ENCODE data around the gene KRT35.

KRT35 gene

DNA sequence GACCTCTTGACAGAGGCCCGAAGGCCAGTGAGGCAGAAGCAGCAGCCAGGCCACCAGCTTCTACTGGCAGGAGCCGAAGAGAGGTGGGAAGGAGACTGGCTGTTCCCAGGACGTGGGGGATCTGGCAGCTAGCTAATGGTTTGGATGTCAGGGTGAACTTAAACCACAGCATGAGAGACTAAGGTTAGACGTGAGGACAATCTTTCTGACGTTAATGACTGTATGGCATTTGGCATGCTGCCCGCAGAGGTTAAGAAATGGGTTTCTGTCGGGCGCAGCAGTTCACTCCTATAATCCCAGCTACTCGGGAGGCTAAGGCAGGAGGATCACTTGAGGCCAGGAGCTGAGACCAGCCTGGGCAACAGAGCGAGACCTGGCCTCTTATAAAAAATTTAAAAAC lies 30.8 kb upstream of the KRT35 start:
- no peak for DNase-seq (ENCODE audit: low read depth)

GRCh38 chr17:41511116-41511515 lies 30.2 kb upstream of the KRT35 start:
- DNase-seq (ENCODE audit: low read depth): no peak

DNA sequence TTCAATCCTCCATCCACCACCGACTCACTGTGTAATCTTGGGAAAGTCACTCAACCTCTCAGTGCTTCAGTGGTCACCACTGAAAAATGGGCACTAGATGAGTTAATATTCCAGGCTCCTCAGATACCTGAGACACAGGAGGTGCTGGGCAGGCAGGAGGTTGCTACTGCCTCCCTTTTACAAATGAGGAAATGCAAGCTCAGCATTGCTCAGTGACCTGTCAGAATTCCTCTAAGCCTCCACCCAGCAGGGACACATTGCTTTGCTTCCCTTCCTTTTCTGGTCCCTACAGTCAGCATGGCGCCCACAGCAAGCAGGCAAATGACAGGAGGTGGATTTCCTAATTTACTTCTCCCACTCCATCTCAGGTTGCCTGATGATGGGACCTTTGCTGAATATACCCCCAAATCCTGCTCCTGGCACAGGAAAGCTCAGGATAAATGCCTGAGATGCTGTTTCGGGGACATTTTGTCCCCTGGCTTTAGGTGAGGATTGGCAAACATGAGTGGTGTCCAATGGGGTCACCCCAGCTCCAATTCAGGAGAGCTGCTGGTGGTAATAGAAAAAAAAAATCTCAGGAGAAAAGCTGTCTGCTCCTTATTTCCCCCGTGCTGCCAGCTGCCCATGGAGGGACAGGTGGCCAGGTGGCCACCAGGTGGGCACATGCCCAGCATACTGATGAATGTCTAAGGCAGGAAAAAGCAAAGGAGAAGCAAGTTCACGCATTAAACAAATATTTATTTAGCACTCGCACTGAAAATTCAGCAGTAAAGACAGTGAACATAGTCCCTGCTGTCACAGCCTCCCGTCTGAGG lies 29.5 kb upstream of the KRT35 start:
- no peak for DNase-seq (ENCODE audit: low read depth)

GRCh38 chr17:41507315-41507880 lies 26.4 kb upstream of the KRT35 start:
- no peak for DNase-seq (ENCODE audit: low read depth)

DNA sequence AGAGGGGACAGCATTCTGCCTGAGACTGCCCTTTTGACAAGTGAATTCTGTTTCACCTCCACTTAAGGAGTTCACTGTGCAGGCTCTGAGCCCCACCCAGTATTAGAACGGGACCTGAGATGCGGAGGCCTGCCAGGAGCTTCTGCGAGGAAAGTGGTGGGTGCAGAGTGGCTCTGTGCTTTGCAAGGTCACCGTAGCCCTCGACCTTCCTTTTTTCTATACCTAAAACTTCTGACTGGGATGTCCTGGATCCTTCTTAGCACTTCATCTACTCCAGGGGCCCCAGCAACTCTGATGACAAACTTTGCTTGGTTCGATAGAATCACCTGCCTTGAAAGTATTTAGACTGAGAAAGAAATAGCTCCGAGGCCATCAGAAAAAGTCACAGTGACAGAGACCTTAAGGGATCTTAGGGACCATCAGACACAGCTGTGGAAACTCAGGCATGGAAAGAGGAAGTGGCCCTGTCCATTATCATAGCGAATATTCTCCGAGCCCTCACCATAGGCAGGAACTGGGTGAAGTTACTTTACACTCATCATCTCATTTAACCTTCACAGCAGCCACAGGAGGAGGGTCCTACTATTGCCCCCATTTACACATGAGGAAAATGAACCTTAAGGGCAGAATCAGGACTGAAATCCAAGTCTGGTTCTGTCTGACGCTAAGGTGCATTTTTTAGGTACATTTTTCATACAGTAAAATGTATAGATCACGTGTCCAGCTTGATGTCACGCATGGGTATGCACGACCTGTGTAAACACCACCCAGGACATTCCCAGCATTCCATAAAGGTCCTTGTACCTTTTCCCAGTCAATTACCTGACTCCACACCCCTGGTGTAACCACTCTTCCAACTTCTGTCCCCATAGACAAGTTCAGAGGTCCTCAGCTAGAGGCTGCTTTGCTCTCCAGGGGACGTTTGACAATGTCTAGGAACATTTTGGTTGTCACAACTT lies 25.1 kb upstream of the KRT35 start:
- no peak for DNase-seq (ENCODE audit: low read depth)

GRCh38 chr17:41505007-41505808 lies 24.3 kb upstream of the KRT35 start, which contains the start of gene KRT13:
Gene KRT13, minus strand, starts transcription at chr17:41505612. Its CDS starts 62 bp downstream, at chr17:41505550.
- no peak for DNase-seq (ENCODE audit: low read depth)

- DNase-seq (ENCODE audit: low read depth): no peak
These were observed 23.5 kb upstream of the KRT35 start for GRCh38 chr17:41504246-41504977.

DNA sequence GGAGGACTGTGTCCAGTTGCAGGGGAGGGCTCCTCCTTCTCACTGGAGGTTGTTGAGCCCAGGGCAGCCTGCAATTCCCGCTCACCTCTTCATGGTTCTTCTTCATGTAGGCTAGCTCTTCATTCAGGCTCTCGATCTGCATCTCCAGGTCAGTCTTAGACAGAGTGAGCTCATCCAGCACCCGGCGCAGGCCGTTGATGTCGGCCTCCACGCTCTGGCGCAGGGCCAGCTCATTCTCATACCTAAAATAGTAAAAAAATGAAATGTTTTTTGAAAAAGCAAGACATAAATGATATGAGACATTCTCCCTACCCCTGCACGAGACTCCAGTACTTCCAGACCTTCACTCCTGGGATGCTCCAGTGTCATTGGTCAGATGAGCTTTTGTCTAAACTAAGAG lies 22.3 kb upstream of the KRT35 start:
- no peak for DNase-seq (ENCODE audit: low read depth)

DNA sequence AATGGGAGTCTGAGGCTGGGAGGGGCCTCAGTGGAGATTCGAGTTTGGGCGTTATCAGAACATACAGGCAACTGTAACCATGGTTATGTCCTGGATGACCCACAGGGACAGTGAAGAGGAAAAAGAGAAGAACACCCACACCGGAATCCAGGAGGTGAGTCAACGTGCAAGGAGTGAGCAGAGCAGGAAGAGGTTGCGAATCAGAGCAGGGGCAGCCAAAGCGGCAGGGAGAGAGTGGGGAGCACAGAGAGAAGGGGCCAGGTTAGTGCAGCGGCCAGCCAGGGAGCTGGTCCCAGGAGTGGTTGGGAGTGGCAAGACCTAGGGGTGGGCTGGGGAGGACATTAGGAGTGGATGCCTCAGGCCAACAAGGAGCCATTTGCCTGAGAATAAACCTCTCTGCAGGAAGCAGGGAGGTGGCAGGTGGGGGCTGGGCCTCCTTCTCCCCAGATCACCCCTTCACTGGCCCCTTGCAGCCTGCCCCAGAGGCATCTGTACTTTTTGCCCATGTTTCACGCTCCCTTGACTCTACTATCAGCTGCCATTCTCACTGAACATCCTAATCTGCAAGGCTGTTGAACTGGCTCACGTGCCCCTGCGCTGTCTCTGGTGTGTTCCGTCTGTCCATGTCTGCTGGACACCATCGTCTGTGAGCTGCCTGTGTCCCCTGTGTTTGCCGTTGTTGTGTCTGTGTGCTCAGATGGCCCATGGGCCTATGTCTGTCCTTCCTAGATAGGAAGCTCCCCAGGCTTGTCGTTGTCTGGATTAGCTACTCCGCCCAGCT lies 19.4 kb upstream of the KRT35 start:
- DNase-seq (ENCODE audit: low read depth): no peak

- no peak for DNase-seq (ENCODE audit: low read depth)
These were observed 18.8 kb upstream of the KRT35 start for GRCh38 chr17:41499714-41500113.

DNA sequence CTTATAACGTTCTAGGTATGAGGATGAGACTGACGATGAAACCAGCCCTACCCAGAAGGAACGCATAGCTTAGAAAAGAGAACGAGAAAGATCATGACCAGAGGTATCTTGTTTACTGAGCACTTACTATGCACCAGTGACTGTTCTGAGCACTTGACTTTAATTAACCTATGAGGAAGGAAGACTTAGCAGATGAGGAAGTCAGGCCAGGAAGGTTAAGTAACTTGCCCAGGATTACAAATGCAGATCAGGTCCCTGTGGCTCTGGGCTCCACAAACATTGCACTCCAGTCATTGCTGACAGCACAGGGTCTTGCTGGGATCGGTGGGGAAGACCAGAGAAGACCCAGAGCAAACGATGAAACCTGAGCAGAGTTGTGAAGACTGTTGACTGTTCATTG lies 17.3 kb upstream of the KRT35 start:
- no peak for DNase-seq (ENCODE audit: low read depth)

- DNase-seq (ENCODE audit: low read depth): no peak
These were observed 16.0 kb upstream of the KRT35 start for GRCh38 chr17:41496803-41497484.

- DNase-seq (ENCODE audit: low read depth): no peak
These were observed 13.6 kb upstream of the KRT35 start for GRCh38 chr17:41494524-41494923.

DNA sequence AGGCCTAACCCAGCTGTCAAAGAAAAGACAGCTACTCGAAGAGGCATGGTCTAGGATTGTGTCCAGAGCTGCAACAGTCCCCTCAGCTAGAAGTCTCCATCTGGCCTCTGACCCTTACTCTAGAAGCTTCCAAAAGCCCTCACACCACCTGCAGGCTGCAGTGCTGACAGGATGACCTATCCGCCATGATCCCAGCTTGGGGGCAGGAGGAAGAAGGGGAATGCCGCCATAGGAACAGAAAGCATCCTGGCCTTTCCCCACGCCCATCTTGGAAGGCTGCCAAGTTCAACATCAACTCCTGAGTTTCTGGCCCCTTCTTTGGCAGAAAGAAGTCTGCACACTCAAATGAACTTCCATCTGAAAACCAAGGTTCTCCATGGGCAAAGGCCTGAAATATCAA lies 11.8 kb upstream of the KRT35 start:
- DNase-seq (ENCODE audit: low read depth): no peak

GRCh38 chr17:41492351-41492750 lies 11.4 kb upstream of the KRT35 start:
- DNase-seq (ENCODE audit: low read depth): no peak

GRCh38 chr17:41491476-41491875 lies 10.5 kb upstream of the KRT35 start:
- DNase-seq (ENCODE audit: low read depth): no peak

GRCh38 chr17:41490000-41490990 lies 9.3 kb upstream of the KRT35 start:
- DNase-seq (ENCODE audit: low read depth): no peak

GRCh38 chr17:41489531-41489930 lies 8.6 kb upstream of the KRT35 start, which contains the start of gene KRT36:
Gene KRT36, minus strand, starts transcription at chr17:41489910. Its CDS starts 46 bp downstream, at chr17:41489864.
- DNase-seq (ENCODE audit: low read depth): no peak
